ENCODE data around the gene TBC1D22A. TPM values are rescaled to one million over a fixed set of nuclear protein-coding genes. Genes with fewer than 3 reads are reported as not detected.

TBC1D22A gene
- total RNA-seq, 6 donors from 2014 or later = 27.1 to 48.2 (median 35.3) TPM

DNA sequence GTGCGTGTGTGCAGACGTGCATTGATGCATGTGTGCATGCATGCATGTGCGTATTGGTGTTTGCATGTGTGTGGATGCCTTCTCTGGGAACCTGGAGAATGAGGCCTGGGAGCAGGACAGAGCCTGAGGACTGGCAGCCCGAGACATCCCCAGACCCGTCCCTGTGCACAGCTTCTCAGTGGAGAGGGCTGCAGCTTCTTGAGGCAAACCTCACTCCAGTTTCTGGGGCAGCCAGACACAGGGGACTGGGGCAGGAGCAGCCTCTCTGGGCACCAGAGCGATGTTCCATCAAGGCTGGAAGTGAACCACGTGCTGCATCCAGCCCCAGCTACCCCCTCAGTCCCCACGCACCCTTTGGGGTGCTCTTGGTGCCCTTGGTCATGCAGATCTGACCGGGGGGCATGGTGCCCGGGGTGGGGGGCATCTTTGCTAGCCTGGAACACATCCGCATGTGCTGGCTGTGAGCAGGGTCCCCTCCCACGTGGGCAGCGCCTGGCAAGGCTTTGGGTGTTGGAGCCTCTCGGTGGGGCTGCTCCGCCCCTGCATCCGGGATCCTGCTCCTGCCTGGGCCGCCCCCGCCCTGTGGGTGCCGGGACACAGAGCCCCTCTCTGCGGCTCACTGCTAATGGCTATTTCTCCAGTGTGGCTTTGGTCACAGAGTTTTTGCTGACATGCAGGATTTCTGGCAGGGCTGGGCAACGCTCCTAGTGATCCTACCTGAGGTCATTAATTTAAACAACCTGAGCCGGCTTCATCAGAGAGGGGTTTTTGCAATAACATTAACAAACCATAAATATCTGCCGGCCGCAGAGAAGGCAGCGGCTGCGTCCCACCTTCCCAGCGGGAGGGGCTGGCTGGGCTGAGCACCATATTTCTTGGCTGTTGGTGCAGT lies 434.7 kb downstream of the TBC1D22A start:
- Histone ChIP-seq H3K4me1 (no peaks in the 10 kb centered on the region), H3K27me3 (no peaks in the 10 kb centered on the region), H3K9me3 (no peaks in the 10 kb centered on the region), H3K27ac (no peak overlapping the region), H3K4me3 (no peak overlapping the region), H3K36me3 (no peaks in the 10 kb centered on the region)
- TF ChIP-seq POLR2AphosphoS5 (IDR thresholded peaks at IDR 0.05) = no peak
- ATAC-seq (ENCODE audit: low FRiP score in 2 of 2) (no peak), DNase-seq (peak in 1 of 2 donors; percentile 72)
- WGBS, 2 donors = 65 to 82% methylated on average over 7 to 23 of the region's 27 CpGs

DNA sequence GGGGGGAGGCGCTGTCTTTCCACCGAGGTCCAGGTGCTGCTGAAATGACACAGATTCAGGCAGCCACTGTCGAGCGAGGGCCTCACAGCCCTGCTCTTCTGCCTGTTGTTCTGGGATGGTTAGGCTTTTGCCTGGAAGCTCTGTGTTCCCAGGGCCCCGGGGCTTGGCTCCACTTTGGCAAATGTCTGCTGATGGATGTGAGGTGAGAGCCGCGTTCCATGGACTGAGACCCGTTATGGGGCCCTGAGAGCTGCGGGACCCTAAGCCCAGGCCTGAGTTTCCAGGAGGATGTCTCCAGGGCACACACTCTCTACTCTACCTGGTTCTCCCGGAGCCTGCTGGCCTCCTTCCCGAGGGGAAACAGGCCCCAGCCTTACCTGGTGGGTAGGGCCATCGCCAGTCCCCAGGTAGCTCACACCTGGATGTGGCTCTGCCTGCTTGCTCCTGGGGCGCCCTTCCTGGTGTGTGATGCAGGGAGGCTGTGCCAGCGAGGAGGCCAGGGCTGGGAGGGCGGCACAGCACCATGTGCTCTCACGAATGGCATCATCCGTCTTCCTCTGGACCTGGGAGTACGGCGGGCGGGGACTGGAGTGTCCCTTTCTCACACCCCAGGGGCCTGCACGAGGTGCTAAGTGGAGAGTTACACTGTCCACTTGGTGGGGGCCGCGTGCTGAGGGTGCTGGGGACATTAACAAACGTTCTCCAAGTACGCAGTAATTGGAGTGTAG lies 435.5 kb downstream of the TBC1D22A start:
- Histone ChIP-seq H3K36me3 (no peaks in the 10 kb centered on the region), H3K27ac (no peak overlapping the region), H3K4me3 (no peak overlapping the region), H3K4me1 (no peaks in the 10 kb centered on the region), H3K9me3 (no peaks in the 10 kb centered on the region), H3K27me3 (no peaks in the 10 kb centered on the region)
- TF ChIP-seq POLR2AphosphoS5 (IDR thresholded peaks at IDR 0.05) = no peak
- no peak for ATAC-seq (ENCODE audit: low FRiP score in 2 of 2)
- WGBS, 2 donors = 73 to 83% methylated on average over 14 to 25 of the region's 25 CpGs
- peak in 1 of 2 donors; percentile 52 for DNase-seq

- H3K4me3 ChIP-seq = no peak overlapping the region
- H3K4me1 ChIP-seq = no peaks in the 10 kb centered on the region
- TF ChIP-seq EP300 (IDR thresholded peaks at IDR 0.05) (no peak), POLR2A (IDR thresholded peaks at IDR 0.05) (no peak), POLR2AphosphoS5 (IDR thresholded peaks at IDR 0.05) (no peak)
- TF ChIP-seq, protein P1, sequence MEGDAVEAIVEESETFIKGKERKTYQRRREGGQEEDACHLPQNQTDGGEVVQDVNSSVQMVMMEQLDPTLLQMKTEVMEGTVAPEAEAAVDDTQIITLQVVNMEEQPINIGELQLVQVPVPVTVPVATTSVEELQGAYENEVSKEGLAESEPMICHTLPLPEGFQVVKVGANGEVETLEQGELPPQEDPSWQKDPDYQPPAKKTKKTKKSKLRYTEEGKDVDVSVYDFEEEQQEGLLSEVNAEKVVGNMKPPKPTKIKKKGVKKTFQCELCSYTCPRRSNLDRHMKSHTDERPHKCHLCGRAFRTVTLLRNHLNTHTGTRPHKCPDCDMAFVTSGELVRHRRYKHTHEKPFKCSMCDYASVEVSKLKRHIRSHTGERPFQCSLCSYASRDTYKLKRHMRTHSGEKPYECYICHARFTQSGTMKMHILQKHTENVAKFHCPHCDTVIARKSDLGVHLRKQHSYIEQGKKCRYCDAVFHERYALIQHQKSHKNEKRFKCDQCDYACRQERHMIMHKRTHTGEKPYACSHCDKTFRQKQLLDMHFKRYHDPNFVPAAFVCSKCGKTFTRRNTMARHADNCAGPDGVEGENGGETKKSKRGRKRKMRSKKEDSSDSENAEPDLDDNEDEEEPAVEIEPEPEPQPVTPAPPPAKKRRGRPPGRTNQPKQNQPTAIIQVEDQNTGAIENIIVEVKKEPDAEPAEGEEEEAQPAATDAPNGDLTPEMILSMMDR (IDR thresholded peaks at IDR 0.05) = no peak
- no peaks in the 10 kb centered on the region for H3K9me3 ChIP-seq
- no peak overlapping the region for H3K27ac ChIP-seq
- H3K36me3 ChIP-seq = no peaks in the 10 kb centered on the region
- DNase-seq = peak in 1 of 2 donors; percentile 73
- no peaks in the 10 kb centered on the region for H3K27me3 ChIP-seq
- no peak for ATAC-seq (ENCODE audit: low FRiP score in 2 of 2)
- 84 to 91% methylated on average over 14 to 19 of the region's 19 CpGs for WGBS, 2 donors
These were observed 436.4 kb downstream of the TBC1D22A start for GRCh38 chr22:47198801-47199251.

- H3K9me3 ChIP-seq = no peaks in the 10 kb centered on the region
- no peaks in the 10 kb centered on the region for H3K36me3 ChIP-seq
- DNase-seq (peak in 1 of 2 donors; percentile 80), ATAC-seq (ENCODE audit: low FRiP score in 2 of 2) (no peak)
- no peak for TF ChIP-seq POLR2A (IDR thresholded peaks at IDR 0.05)
- TF ChIP-seq, protein P1 (IDR thresholded peaks at IDR 0.05) = no peak
- TF ChIP-seq EP300 (IDR thresholded peaks at IDR 0.05) = no peak
- no peak for TF ChIP-seq POLR2AphosphoS5 (IDR thresholded peaks at IDR 0.05)
- H3K4me1 ChIP-seq = no peaks in the 10 kb centered on the region
- H3K27me3 ChIP-seq = no peaks in the 10 kb centered on the region
- no peak overlapping the region for H3K4me3 ChIP-seq
- 82 to 89% methylated on average over 30 to 33 of the region's 33 CpGs for WGBS, 2 donors
- no peak overlapping the region for H3K27ac ChIP-seq
These were observed 437.0 kb downstream of the TBC1D22A start for GRCh38 chr22:47199261-47199978.

DNA sequence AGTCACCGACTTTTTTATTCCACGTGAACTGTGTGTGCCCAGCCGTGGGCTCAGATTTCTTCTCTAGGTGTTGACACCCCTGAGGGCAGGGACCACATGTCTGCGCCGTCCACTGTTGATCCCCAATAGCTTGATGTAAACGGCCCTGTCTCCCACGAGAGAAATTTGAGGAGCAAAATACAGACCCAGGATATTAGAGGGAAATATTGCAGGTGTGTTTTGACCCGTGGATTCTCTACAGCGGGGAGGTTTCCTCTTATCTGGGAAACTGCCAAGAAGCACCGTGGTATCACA lies 437.5 kb downstream of the TBC1D22A start:
- 61 to 78% methylated on average over 9 to 10 of the region's 10 CpGs for WGBS, 2 donors
- H3K27me3 ChIP-seq = no peaks in the 10 kb centered on the region
- no peak for DNase-seq
- H3K27ac ChIP-seq = no peak overlapping the region
- TF ChIP-seq EP300 (IDR thresholded peaks at IDR 0.05) = no peak
- TF ChIP-seq, protein P1 (IDR thresholded peaks at IDR 0.05) = no peak
- no peak for TF ChIP-seq POLR2A (IDR thresholded peaks at IDR 0.05)
- TF ChIP-seq POLR2AphosphoS5 (IDR thresholded peaks at IDR 0.05) = no peak
- ATAC-seq (ENCODE audit: low FRiP score in 2 of 2) = no peak
- H3K9me3 ChIP-seq = no peaks in the 10 kb centered on the region
- no peaks in the 10 kb centered on the region for H3K4me1 ChIP-seq
- no peak overlapping the region for H3K4me3 ChIP-seq
- H3K36me3 ChIP-seq = no peaks in the 10 kb centered on the region

Data from upper lobe of left lung (tissue), 6 donors.